SK-N-MC (cell line): Measurements from ENCODE around the gene MTMR2.

ENCODE experiments used
- EZH2 ChIP-seq: fragments of 200-600 bp; sonication (generic); IDR thresholded peaks from one replicate; pipeline ENCODE4 v1.6.1; 2017; ENCODE audit warnings: antibody characterized with exemption
- FOXP2 ChIP-seq: optimal IDR thresholded peaks from 2 replicates; pipeline ENCODE3; 2011; ENCODE audit warnings: mild to moderate bottlenecking, moderate library complexity; ENCODE audit not compliant: insufficient read depth; ENCODE audit errors: extremely low read length, control extremely low read depth
- POLR2AphosphoS5 ChIP-seq: IDR thresholded peaks from 2 replicates; pipeline ENCODE4 v1.6.1; 2012; ENCODE audit warnings: mild to moderate bottlenecking, low read depth, low read length, borderline replicate concordance

DNA sequence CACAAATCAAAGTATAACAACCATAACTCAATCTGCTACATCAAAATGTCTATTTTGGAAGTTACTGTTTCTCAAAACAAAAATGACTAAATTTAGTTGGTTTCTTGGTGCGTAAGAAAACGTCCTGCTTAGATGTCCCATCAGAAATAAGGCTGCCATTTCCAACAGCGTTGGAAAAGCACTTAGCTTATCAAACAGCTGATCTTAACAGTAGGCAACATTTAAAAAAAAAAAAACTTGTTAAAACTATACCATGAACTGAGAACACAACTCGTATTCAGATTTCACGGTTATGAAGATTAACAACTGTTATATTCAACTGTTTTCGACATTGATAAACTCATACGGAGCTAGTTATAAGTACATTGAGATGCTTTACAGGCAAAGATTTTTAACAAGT, 131.2 kb downstream of the MTMR2 start:
- TF ChIP-seq POLR2AphosphoS5: no peak
- no peak for TF ChIP-seq FOXP2
- TF ChIP-seq EZH2: no peak
